Activated CD8-positive, alpha-beta memory T cell treated with anti-CD3 and anti-CD28 coated beads, Interleukin-2, amount 50 U/mL, for 1 hour (primary cell): ENCODE data around the gene KIR2DL3.
"Not testable (repeated sequence)": the region's sequence is repeated elsewhere in the genome, so short reads cannot be mapped to it uniquely, and the experiment has no call there.

Experiments used
- DNase-seq: peaks from one replicate; pipeline ENCODE4 v3.0.0-alpha.2; 2020; ENCODE audit errors: extremely low read depth

Gene KIR2DL3

GRCh38 chr19:54738306-54738705 lies at the start of gene KIR2DL3:
KIR2DL3 (plus strand) TSS chr19:54738513; CDS start chr19:54738546, 33 bp downstream.
- DNase-seq: not testable (repeated sequence)

- no peak for DNase-seq
Measured at GRCh38 chr19:54691582-54692297, 46.6 kb upstream of the KIR2DL3 start.

- DNase-seq: no peak
Measured at GRCh38 chr19:54692298-54692615, 46.1 kb upstream of the KIR2DL3 start.

- no peak for DNase-seq
Measured at GRCh38 chr19:54694648-54695047, 43.7 kb upstream of the KIR2DL3 start.

- no peak for DNase-seq
Measured at GRCh38 chr19:54696117-54696548, 42.2 kb upstream of the KIR2DL3 start.

- no peak for DNase-seq
Measured at GRCh38 chr19:54696766-54697165, 41.5 kb upstream of the KIR2DL3 start.

- not testable (repeated sequence) for DNase-seq
Measured at GRCh38 chr19:54697716-54698115, 40.6 kb upstream of the KIR2DL3 start.

- no peak for DNase-seq
Measured at GRCh38 chr19:54704928-54705327, 33.4 kb upstream of the KIR2DL3 start.

- no peak for DNase-seq
Measured at GRCh38 chr19:54707962-54708361, 30.4 kb upstream of the KIR2DL3 start.

GRCh38 chr19:54708781-54709180 lies 29.5 kb upstream of the KIR2DL3 start:
- DNase-seq: no peak

GRCh38 chr19:54709212-54709948 lies 28.9 kb upstream of the KIR2DL3 start:
- DNase-seq: no peak

GRCh38 chr19:54709956-54710355 lies 28.4 kb upstream of the KIR2DL3 start:
- DNase-seq: not testable (repeated sequence)

- DNase-seq: no peak
Measured at GRCh38 chr19:54724142-54724541, 14.2 kb upstream of the KIR2DL3 start, which contains the start of gene KIR3DL3. KIR3DL3 (plus strand) TSS chr19:54724442; CDS start chr19:54724497, 55 bp downstream.

GRCh38 chr19:54724644-54725043 lies 13.7 kb upstream of the KIR2DL3 start:
- DNase-seq: no peak

GRCh38 chr19:54725321-54725720 lies 13.0 kb upstream of the KIR2DL3 start:
- no peak for DNase-seq

GRCh38 chr19:54727562-54727961 lies 10.8 kb upstream of the KIR2DL3 start:
- no peak for DNase-seq

- no peak for DNase-seq
Measured at GRCh38 chr19:54728167-54728566, 10.1 kb upstream of the KIR2DL3 start.

GRCh38 chr19:54729416-54730188 lies 8.7 kb upstream of the KIR2DL3 start:
- DNase-seq: no peak

- no peak for DNase-seq
Measured at GRCh38 chr19:54731191-54731590, 7.1 kb upstream of the KIR2DL3 start.

GRCh38 chr19:54738715-54739114 lies 402 bp downstream of the KIR2DL3 start:
- DNase-seq: no peak

GRCh38 chr19:54739587-54740497 lies 1.5 kb downstream of the KIR2DL3 start:
- DNase-seq: no peak
